Ovary (tissue), 1 donor: ENCODE results near the gene SEBOX.

Source experiments
- EP300 ChIP-seq: sonication (generic); formaldehyde crosslinking; IDR thresholded peaks from one replicate; pipeline ENCODE4 v1.6.1; 2017; ENCODE audit warnings: antibody characterized with exemption
- POLR2A ChIP-seq: fragments of 450-650 bp; IDR thresholded peaks from one replicate; pipeline ENCODE4 v1.6.1; 2017; ENCODE audit warnings: antibody characterized with exemption, mild to moderate bottlenecking, moderate library complexity

DNA sequence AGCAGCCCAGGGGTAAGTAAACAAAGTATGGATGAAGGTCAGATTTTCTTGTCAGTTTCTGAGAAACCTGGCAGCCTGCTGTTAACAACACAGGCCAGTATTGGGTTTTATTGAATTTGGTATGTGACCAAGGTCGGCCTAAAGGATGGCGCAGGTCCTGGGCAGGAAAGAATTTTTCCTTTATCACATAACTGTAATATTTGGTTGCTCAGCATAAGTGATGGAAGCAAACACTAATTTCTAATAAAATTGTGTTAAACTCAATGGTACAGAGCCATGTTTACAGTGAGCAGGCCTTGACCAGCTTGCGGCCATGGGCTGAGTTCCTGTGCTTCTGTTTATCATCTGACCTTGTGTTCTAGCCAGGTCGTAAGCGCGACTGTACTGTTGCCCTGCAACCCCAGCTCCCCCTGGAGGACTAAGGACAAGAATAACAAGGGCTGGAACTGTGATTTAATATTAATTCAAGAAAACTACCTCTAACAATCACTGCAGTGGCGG is 18.2 kb downstream of the SEBOX start:
- TF ChIP-seq POLR2A = no peak
- no peak for TF ChIP-seq EP300
